Thyroid gland (tissue), 4 donors: ENCODE measurements around the gene LNPEP. TPM values are rescaled to one million over a fixed set of nuclear protein-coding genes. Genes with fewer than 3 reads are reported as not detected.
"Not testable (repeated sequence)": the region's sequence is repeated elsewhere in the genome, so short reads cannot be mapped to it uniquely, and the experiment has no call there.

Experiments
- DNase-seq, 2 donors: peaks; one replicate each; pipeline ENCODE4 v3.0.0-alpha.2; 2019
- H3K27ac ChIP-seq, 3 donors: fragments of 200-600 bp; sonication (generic); 1 replicate in 2 of 3; 2 replicates in 1 of 3; pipeline ENCODE4 v1.5.1; 2016 to 2019; ENCODE audit warnings: mild to moderate bottlenecking in 1 of 3, moderate library complexity in 1 of 3
- H3K27me3 ChIP-seq: fragments of 200-600 bp; sonication (generic); one replicate; pipeline ENCODE4 v1.5.1; 2019
- H3K36me3 ChIP-seq, 2 donors: fragments of 200-600 bp; sonication (generic); one replicate each; pipeline ENCODE4 v1.5.1; 2016 to 2019
- H3K4me1 ChIP-seq, 2 donors: fragments of 200-600 bp; sonication (generic); one replicate each; pipeline ENCODE4 v1.5.1; 2017 to 2019
- H3K4me3 ChIP-seq, 3 donors: fragments of 200-600 bp; sonication (generic); replicated peaks in 1 of 3; 1 replicate in 2 of 3; 2 replicates in 1 of 3; pipeline ENCODE4 v1.5.1; 2016; ENCODE audit warnings: mild to moderate bottlenecking in 1 of 3
- H3K9me3 ChIP-seq: fragments of 200-600 bp; sonication (generic); one replicate; pipeline ENCODE4 v1.5.1; 2017
- CTCF ChIP-seq, 6 experiments: fragments of 200-600 bp in 3 of 6; fragments of 450-650 bp in 3 of 6; sonication (generic) in 3 of 6; IDR thresholded peaks; one replicate each; pipeline ENCODE4 v1.5.1; 2016 to 2019; ENCODE audit warnings: antibody characterized with exemption in 6 of 6, mild to moderate bottlenecking in 2 of 6, inconsistent platforms in 1 of 6, moderate library complexity in 1 of 6
- POLR2A ChIP-seq, 2 donors: fragments of 450-650 bp; IDR thresholded peaks; one replicate each; pipeline ENCODE4 v1.6.1; 2017; ENCODE audit warnings: antibody characterized with exemption in 2 of 2, mild to moderate bottlenecking in 2 of 2, moderate library complexity in 1 of 2
- WGBS, 2 donors: methylation state at CpG; one replicate each; pipeline ENCODE4 v1.1.5; 2017; 5-methylcytosine and 5-hydroxymethylcytosine counted together
- intact Hi-C: fragments of 100-400 bp; cut with DNase I; formaldehyde crosslinking; loops from one replicate; pipeline ENCODE4 v1.15.1; 2023
- total RNA-seq, 4 donors: library from RNA; depleted of rRNA; stranded (reverse); fragments of >200 nt; gene quantifications; one replicate each; pipeline ENCODE4 v1.2.3, GENCODE V29; 2016

The LNPEP gene
- total RNA-seq, 4 donors from 2014 or later = 35.0 to 59.9 (median 45.2) TPM

- Histone ChIP-seq H3K36me3 (no peaks in the 10 kb centered on the region), H3K27me3 (no peaks in the 10 kb centered on the region), H3K27ac (no peak overlapping the region), H3K9me3 (no peaks in the 10 kb centered on the region), H3K4me3 (no peak overlapping the region), H3K4me1 (peaks cover 0 to 4% of the 10 kb centered on the region in 2 donors)
- intact Hi-C loops = no loop called here
- no peak for DNase-seq
- TF ChIP-seq CTCF (IDR thresholded peaks at IDR 0.05) (no peak), POLR2A (IDR thresholded peaks at IDR 0.05) (no peak)
- 89 to 90% methylated on average over 5 of the region's 5 CpGs for WGBS, 2 donors
Observed at GRCh38 chr5:97075649-97076048, 139.8 kb downstream of the LNPEP start.

GRCh38 chr5:97076098-97076497 lies 140.2 kb downstream of the LNPEP start:
- Histone ChIP-seq H3K9me3 (no peaks in the 10 kb centered on the region), H3K4me3 (no peak overlapping the region), H3K27me3 (no peaks in the 10 kb centered on the region), H3K36me3 (no peaks in the 10 kb centered on the region), H3K4me1 (no peaks in the 10 kb centered on the region), H3K27ac (no peak overlapping the region)
- intact Hi-C loops = no loop called here
- DNase-seq = no peak
- TF ChIP-seq POLR2A (IDR thresholded peaks at IDR 0.05) = no peak
- TF ChIP-seq CTCF (IDR thresholded peaks at IDR 0.05) = no peak

GRCh38 chr5:97077246-97077645 lies 141.4 kb downstream of the LNPEP start:
- intact Hi-C loops = no loop called here
- Histone ChIP-seq H3K36me3 (no peaks in the 10 kb centered on the region), H3K4me1 (no peaks in the 10 kb centered on the region), H3K4me3 (no peak overlapping the region), H3K27me3 (no peaks in the 10 kb centered on the region), H3K27ac (no peak overlapping the region), H3K9me3 (no peaks in the 10 kb centered on the region)
- TF ChIP-seq CTCF (IDR thresholded peaks at IDR 0.05) = no peak
- no peak for TF ChIP-seq POLR2A (IDR thresholded peaks at IDR 0.05)
- 84 to 93% methylated on average over 4 of the region's 4 CpGs for WGBS, 2 donors
- no peak for DNase-seq

GRCh38 chr5:97078958-97079743 lies 143.3 kb downstream of the LNPEP start:
- DNase-seq = no peak
- intact Hi-C loops = no loop called here
- Histone ChIP-seq H3K4me1 (no peaks in the 10 kb centered on the region), H3K4me3 (no peak overlapping the region), H3K27ac (no peak overlapping the region), H3K27me3 (no peaks in the 10 kb centered on the region), H3K36me3 (no peaks in the 10 kb centered on the region), H3K9me3 (no peaks in the 10 kb centered on the region)
- TF ChIP-seq POLR2A (IDR thresholded peaks at IDR 0.05) = no peak
- no peak for TF ChIP-seq CTCF (IDR thresholded peaks at IDR 0.05)
- WGBS, 2 donors = 82 to 89% methylated on average over 4 of the region's 4 CpGs

- intact Hi-C loops, H3K27me3 ChIP-seq, DNase-seq, H3K4me1 ChIP-seq, H3K9me3 ChIP-seq, H3K27ac ChIP-seq, H3K36me3 ChIP-seq, H3K4me3 ChIP-seq: not testable (repeated sequence)
- WGBS, 2 donors = 93 to 95% methylated on average over 10 to 18 of the region's 21 CpGs
Observed at GRCh38 chr5:97084782-97085458, 149.0 kb downstream of the LNPEP start.
